Activated T-helper 17 cell treated with anti-CD3 and anti-CD28 coated beads, Interleukin-2, amount 50 U/mL, for 72 hours (primary cell): ENCODE results near the gene MSX1. TPM values are rescaled to one million over a fixed set of nuclear protein-coding genes. Genes with fewer than 3 reads are reported as not detected.

Source experiments
- ATAC-seq: fragments of 150-1000 bp; cut with Tn5 transposase; replicated peaks from 2 replicates; pipeline ENCODE4 v1.10.0; 2021; ENCODE audit warnings: mild to moderate bottlenecking, moderate library complexity
- H3K27ac Mint-ChIP-seq: one replicate; pipeline ENCODE4 v1.8.0; 2022; ENCODE audit warnings: mixed read lengths
- H3K27me3 Mint-ChIP-seq: one replicate; pipeline ENCODE4 v1.8.0; 2022; ENCODE audit warnings: mixed read lengths
- H3K36me3 Mint-ChIP-seq: one replicate; pipeline ENCODE4 v1.8.0; 2022; ENCODE audit warnings: low read depth, mild to moderate bottlenecking, mixed read lengths
- H3K4me1 Mint-ChIP-seq: one replicate; pipeline ENCODE4 v1.8.0; 2022; ENCODE audit warnings: mixed read lengths
- H3K4me3 Mint-ChIP-seq: one replicate; pipeline ENCODE4 v1.8.0; 2022; ENCODE audit warnings: mild to moderate bottlenecking, mixed read lengths
- H3K9me3 Mint-ChIP-seq: one replicate; pipeline ENCODE4 v1.8.0; 2022; ENCODE audit warnings: mixed read lengths
- total RNA-seq, 2 donors: library from RNA; stranded (reverse); gene quantifications; one replicate each; pipeline ENCODE4 v1.2.3, GENCODE V29; 2022

MSX1 gene
- total RNA-seq, 2 donors from 2014 or later = not detected

GRCh38 chr4:4858527-4859324 is 739 bp upstream of the MSX1 start:
- peak overlapping the region; percentile 58 for H3K4me3 Mint-ChIP-seq

GRCh38 chr4:4859799-4860599 is 534 bp downstream of the MSX1 start:
- peak overlapping the region; percentile 70 for H3K4me3 Mint-ChIP-seq
- H3K27me3 Mint-ChIP-seq = peaks cover 73% of the 10 kb centered on the region
- peaks cover 23% of the 10 kb centered on the region for H3K36me3 Mint-ChIP-seq
- H3K4me1 Mint-ChIP-seq = peaks cover 5% of the 10 kb centered on the region
- ATAC-seq = peak; percentile 18
- H3K27ac Mint-ChIP-seq = no peak overlapping the region
- H3K9me3 Mint-ChIP-seq = peaks cover 4% of the 10 kb centered on the region

More at GRCh38 chr4:4858527-4859324, 739 bp upstream of the MSX1 start:
- Mint-ChIP-seq H3K27me3 (peaks cover 65% of the 10 kb centered on the region), H3K27ac (no peak overlapping the region), H3K4me1 (peaks cover 5% of the 10 kb centered on the region), H3K9me3 (peaks cover 4% of the 10 kb centered on the region), H3K36me3 (peaks cover 23% of the 10 kb centered on the region)
- ATAC-seq = no peak

GRCh38 chr4:4860600-4861389 is 1.3 kb downstream of the MSX1 start:
- Mint-ChIP-seq H3K36me3 (peaks cover 20% of the 10 kb centered on the region), H3K27me3 (peaks cover 73% of the 10 kb centered on the region), H3K4me1 (peaks cover 5% of the 10 kb centered on the region), H3K4me3 (peak overlapping the region; percentile 70), H3K9me3 (peaks cover 4% of the 10 kb centered on the region), H3K27ac (no peak overlapping the region)
- no peak for ATAC-seq

- Mint-ChIP-seq H3K36me3 (peaks cover 17% of the 10 kb centered on the region), H3K9me3 (peaks cover 4% of the 10 kb centered on the region), H3K4me3 (peak overlapping the region; percentile 70), H3K27me3 (peaks cover 73% of the 10 kb centered on the region), H3K4me1 (peaks cover 9% of the 10 kb centered on the region), H3K27ac (no peak overlapping the region)
- no peak for ATAC-seq
Measured at GRCh38 chr4:4861390-4862018, 2.0 kb downstream of the MSX1 start.

GRCh38 chr4:4862071-4862551 is 2.6 kb downstream of the MSX1 start:
- Mint-ChIP-seq H3K9me3 (peaks cover 4% of the 10 kb centered on the region), H3K4me3 (peak overlapping the region; percentile 70), H3K27ac (no peak overlapping the region), H3K4me1 (peaks cover 7% of the 10 kb centered on the region), H3K36me3 (peaks cover 12% of the 10 kb centered on the region), H3K27me3 (peaks cover 71% of the 10 kb centered on the region)
- ATAC-seq = no peak

GRCh38 chr4:4862665-4863482 is 3.4 kb downstream of the MSX1 start:
- Mint-ChIP-seq H3K27ac (no peak overlapping the region), H3K9me3 (no peaks in the 10 kb centered on the region), H3K36me3 (peaks cover 9% of the 10 kb centered on the region), H3K27me3 (peaks cover 66% of the 10 kb centered on the region), H3K4me3 (no peak overlapping the region), H3K4me1 (peaks cover 4% of the 10 kb centered on the region)
- ATAC-seq = no peak

GRCh38 chr4:4864443-4864939 is 5.0 kb downstream of the MSX1 start:
- no peak for ATAC-seq

GRCh38 chr4:4864940-4865704 is 5.7 kb downstream of the MSX1 start:
- Mint-ChIP-seq H3K27ac (no peak overlapping the region), H3K27me3 (peaks cover 66% of the 10 kb centered on the region), H3K4me3 (no peak overlapping the region), H3K9me3 (no peaks in the 10 kb centered on the region), H3K36me3 (peaks cover 7% of the 10 kb centered on the region), H3K4me1 (peaks cover 7% of the 10 kb centered on the region)
- ATAC-seq = no peak

More at GRCh38 chr4:4864443-4864939, 5.0 kb downstream of the MSX1 start:
- peaks cover 4% of the 10 kb centered on the region for H3K4me1 Mint-ChIP-seq
- H3K27me3 Mint-ChIP-seq = peaks cover 60% of the 10 kb centered on the region
- H3K27ac Mint-ChIP-seq = no peak overlapping the region
- H3K9me3 Mint-ChIP-seq = no peaks in the 10 kb centered on the region
- peaks cover 4% of the 10 kb centered on the region for H3K36me3 Mint-ChIP-seq
- no peak overlapping the region for H3K4me3 Mint-ChIP-seq

- ATAC-seq = no peak
- no peak overlapping the region for H3K27ac Mint-ChIP-seq
- H3K4me3 Mint-ChIP-seq = peak overlapping the region; percentile 66
- H3K4me1 Mint-ChIP-seq = peaks cover 8% of the 10 kb centered on the region
- peaks cover 9% of the 10 kb centered on the region for H3K36me3 Mint-ChIP-seq
- peaks cover 69% of the 10 kb centered on the region for H3K27me3 Mint-ChIP-seq
- H3K9me3 Mint-ChIP-seq = no peaks in the 10 kb centered on the region
Measured at GRCh38 chr4:4865705-4866123, 6.2 kb downstream of the MSX1 start.

GRCh38 chr4:4866124-4866865 is 6.8 kb downstream of the MSX1 start:
- no peaks in the 10 kb centered on the region for H3K9me3 Mint-ChIP-seq
- no peak for ATAC-seq
- peaks cover 71% of the 10 kb centered on the region for H3K27me3 Mint-ChIP-seq
- peak overlapping the region; percentile 66 for H3K4me3 Mint-ChIP-seq
- peaks cover 9% of the 10 kb centered on the region for H3K36me3 Mint-ChIP-seq
- H3K4me1 Mint-ChIP-seq = peaks cover 8% of the 10 kb centered on the region
- no peak overlapping the region for H3K27ac Mint-ChIP-seq

- H3K27me3 Mint-ChIP-seq = peaks cover 68% of the 10 kb centered on the region
- ATAC-seq = no peak
- H3K4me3 Mint-ChIP-seq = peak overlapping the region; percentile 66
- H3K36me3 Mint-ChIP-seq = peaks cover 9% of the 10 kb centered on the region
- peaks cover 8% of the 10 kb centered on the region for H3K4me1 Mint-ChIP-seq
- no peaks in the 10 kb centered on the region for H3K9me3 Mint-ChIP-seq
- no peak overlapping the region for H3K27ac Mint-ChIP-seq
Measured at GRCh38 chr4:4866866-4867374, 7.5 kb downstream of the MSX1 start.
